Stomach (tissue), 4 donors: ENCODE measurements around the gene MISP.

Experiments
- CTCF ChIP-seq, 7 experiments: fragments of 450-650 bp in 4 of 7; fragments of 200-600 bp in 3 of 7; sonication (generic) in 3 of 7; IDR thresholded peaks; one replicate each; pipeline ENCODE4 v1.5.1; 2016 to 2019; ENCODE audit warnings: antibody characterized with exemption in 7 of 7, control low read depth in 2 of 7, mild to moderate bottlenecking in 1 of 7
- POLR2AphosphoS5 ChIP-seq, 3 donors: sonication (generic); formaldehyde crosslinking; IDR thresholded peaks; one replicate each; pipeline ENCODE4 v1.6.1; 2016; ENCODE audit warnings: antibody characterized with exemption in 3 of 3

- TF ChIP-seq POLR2AphosphoS5 (IDR thresholded peaks at IDR 0.05) = no peak
- no peak for TF ChIP-seq CTCF (IDR thresholded peaks at IDR 0.05)
Observed at GRCh38 chr19:711254-711653, 39.7 kb upstream of the MISP start.
